GM18499 (cell line): Measurements from ENCODE around the gene ZNF106.

Experiments
- ATAC-seq: cut with Tn5 transposase; IDR thresholded peaks from one replicate; pipeline ENCODE4 v1.9.1; 2021; ENCODE audit warnings: moderate number of reproducible peaks; ENCODE audit not compliant: insufficient read depth, unreplicated experiment

ZNF106 gene

GRCh38 chr15:42411884-42412283 lies 79.1 kb downstream of the ZNF106 start:
- ATAC-seq: no peak

GRCh38 chr15:42409011-42409410 lies 81.9 kb downstream of the ZNF106 start:
- no peak for ATAC-seq

GRCh38 chr15:42408178-42408577 lies 82.8 kb downstream of the ZNF106 start:
- ATAC-seq: no peak

GRCh38 chr15:42405863-42406482 lies 85.0 kb downstream of the ZNF106 start:
- ATAC-seq: no peak

GRCh38 chr15:42404461-42405235 lies 86.3 kb downstream of the ZNF106 start:
- ATAC-seq: no peak

- no peak for ATAC-seq
Measured at GRCh38 chr15:42403389-42403788, 87.6 kb downstream of the ZNF106 start.

- ATAC-seq: no peak
Measured at GRCh38 chr15:42402455-42403205, 88.3 kb downstream of the ZNF106 start.

GRCh38 chr15:42401544-42402454 lies 89.1 kb downstream of the ZNF106 start:
- no peak for ATAC-seq

- no peak for ATAC-seq
Measured at GRCh38 chr15:42395838-42396237, 95.1 kb downstream of the ZNF106 start.

- no peak for ATAC-seq
Measured at GRCh38 chr15:42394106-42394505, 96.8 kb downstream of the ZNF106 start.

GRCh38 chr15:42392309-42393024 lies 98.5 kb downstream of the ZNF106 start:
- ATAC-seq: no peak

GRCh38 chr15:42387603-42388002 lies 103.3 kb downstream of the ZNF106 start:
- no peak for ATAC-seq

- ATAC-seq: no peak
Measured at GRCh38 chr15:42385980-42386700, 104.8 kb downstream of the ZNF106 start.

- no peak for ATAC-seq
Measured at GRCh38 chr15:42385206-42385979, 105.5 kb downstream of the ZNF106 start.

GRCh38 chr15:42384597-42384996 lies 106.3 kb downstream of the ZNF106 start:
- no peak for ATAC-seq

- ATAC-seq: no peak
Measured at GRCh38 chr15:42378011-42378410, 112.9 kb downstream of the ZNF106 start.

- no peak for ATAC-seq
Measured at GRCh38 chr15:42375941-42376340, 115.0 kb downstream of the ZNF106 start.

GRCh38 chr15:42375252-42375651 lies 115.7 kb downstream of the ZNF106 start:
- no peak for ATAC-seq
